GM10847 (cell line): Measurements from ENCODE around the gene HIGD1C.

Experiments
- POLR2A ChIP-seq: IDR thresholded peaks from 2 replicates; pipeline ENCODE4 v1.6.1; 2011; ENCODE audit not compliant: insufficient read length; ENCODE audit errors: extremely low read depth

Gene HIGD1C

GRCh38 chr12:50952510-50952909, at the start of gene HIGD1C:
TSS of gene HIGD1C (plus strand) at chr12:50952544. CDS start at chr12:50953999, 1,455 bp downstream.
- TF ChIP-seq POLR2A = no peak

- TF ChIP-seq POLR2A = no peak
These were observed 39.1 kb upstream of the HIGD1C start for GRCh38 chr12:50913224-50913623.

DNA sequence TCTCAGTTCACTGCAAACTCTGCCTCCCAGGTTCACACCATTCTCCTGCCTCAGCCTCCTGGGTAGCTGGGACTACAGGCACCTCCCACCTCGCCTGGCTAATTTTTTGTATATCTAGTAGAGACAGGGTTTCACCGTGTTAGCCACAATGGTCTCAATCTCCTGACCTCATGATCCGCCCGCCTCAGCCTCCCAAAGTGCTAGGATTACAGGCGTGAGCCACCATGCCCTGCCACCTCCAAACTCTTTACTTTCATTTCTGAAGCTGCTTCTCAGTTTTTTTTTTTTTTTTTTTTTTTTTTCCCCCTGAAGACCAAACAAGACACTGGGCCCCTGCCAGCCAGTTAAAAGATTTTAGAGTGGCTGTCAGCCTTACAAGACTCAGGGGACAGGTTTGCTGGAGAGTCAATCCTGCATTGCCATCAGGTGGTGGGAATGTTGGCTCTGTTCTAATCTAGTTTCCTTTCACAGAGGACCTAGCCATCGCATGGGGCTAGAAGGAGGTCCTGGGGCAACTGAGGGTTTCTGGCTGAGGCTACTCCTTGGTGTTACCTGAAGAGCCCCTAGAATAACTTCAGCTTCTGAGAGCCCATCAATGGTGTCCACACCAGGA, 37.4 kb upstream of the HIGD1C start:
- TF ChIP-seq POLR2A = no peak

DNA sequence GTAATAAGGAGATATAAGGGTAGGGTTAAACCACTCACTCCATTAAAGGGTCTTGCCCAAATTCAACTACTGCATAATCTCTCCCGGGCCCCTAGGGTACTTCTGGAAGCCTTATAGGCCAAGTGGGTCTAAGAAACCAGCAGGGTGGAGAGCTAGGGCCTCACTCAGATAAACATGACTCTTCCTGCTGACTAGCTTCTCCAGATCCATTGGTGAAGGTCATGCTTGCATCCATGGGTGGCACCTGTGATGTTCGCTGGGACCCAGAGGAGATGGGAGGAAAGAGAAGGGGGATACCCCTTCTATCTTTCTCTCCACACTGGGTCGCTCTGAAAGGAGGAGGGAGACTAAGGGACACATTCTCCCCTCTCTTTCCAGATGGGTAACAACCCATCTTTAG, 36.1 kb upstream of the HIGD1C start:
- TF ChIP-seq POLR2A = no peak

- no peak for TF ChIP-seq POLR2A
These were observed 33.6 kb upstream of the HIGD1C start for GRCh38 chr12:50918584-50919316.

DNA sequence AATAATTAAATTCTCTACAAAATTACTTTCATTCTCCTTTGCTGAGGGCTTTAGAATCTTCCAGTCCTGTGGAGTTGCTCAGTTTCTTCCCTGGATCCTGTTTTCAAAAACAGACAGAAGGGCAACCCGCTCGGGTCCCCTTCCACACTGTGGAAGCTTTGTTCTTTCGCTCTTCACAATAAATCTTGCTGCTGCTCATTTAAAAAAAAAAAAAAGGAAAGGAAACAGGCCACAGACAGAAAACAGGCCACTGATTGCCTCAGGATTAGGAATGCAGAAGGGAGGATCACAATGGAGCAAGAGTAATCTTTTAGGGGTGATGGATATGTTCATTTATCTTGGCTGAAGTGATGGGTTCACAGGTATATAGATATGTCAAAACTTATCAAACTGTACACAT, 29.5 kb upstream of the HIGD1C start:
- no peak for TF ChIP-seq POLR2A

- no peak for TF ChIP-seq POLR2A
These were observed 28.8 kb upstream of the HIGD1C start for GRCh38 chr12:50923361-50924130.

DNA sequence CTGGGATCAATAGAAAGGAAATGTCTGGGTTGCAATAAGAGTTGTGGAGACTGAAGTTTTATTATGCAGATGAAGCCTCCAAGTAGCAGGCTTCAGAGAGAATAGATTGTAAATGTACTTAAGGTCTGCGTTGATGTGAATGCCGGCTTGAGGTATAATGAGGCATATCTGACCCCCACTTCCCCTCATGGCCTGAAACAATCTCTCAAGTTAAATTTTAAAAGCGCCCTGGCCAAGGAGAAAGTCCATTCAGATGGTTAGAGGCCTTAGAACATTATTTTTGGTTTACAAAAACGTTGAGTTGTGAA, 28.3 kb upstream of the HIGD1C start:
- TF ChIP-seq POLR2A = no peak

DNA sequence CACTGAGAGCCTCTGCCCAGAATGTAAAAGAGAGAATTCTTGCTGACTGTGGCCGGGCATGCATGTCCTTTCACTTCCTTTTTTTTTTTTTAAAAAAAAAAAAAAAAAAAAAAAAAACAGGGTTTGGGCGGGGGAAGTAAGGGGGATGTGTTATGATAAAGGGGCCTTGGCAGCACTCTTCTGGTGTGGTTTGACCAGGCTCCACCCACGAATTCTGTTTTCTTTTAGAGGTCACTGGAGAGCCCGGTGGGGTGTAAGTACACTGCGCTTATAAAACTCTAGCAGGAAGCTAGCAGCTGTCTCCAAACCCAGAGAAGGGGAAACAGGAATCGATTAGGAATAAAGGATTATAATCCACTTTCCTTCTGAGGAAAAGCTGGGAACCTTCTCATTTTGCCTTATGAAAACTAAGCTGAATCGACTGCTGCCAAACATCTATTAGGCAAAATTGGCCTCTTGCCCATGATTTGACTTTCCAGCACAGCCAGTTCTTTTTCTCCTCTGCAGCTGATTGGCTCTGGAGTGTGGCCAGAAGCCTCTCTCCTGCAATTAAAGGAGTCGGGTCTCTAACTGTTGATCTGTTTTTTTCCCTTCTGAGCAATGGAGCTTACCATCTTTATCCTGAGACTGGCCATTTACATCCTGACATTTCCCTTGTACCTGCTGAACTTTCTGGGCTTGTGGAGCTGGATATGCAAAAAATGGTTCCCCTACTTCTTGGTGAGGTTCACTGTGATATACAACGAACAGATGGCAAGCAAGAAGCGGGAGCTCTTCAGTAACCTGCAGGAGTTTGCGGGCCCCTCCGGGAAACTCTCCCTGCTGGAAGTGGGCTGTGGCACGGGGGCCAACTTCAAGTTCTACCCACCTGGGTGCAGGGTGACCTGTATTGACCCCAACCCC, 27.7 kb upstream of the HIGD1C start:
- TF ChIP-seq POLR2A = no peak

DNA sequence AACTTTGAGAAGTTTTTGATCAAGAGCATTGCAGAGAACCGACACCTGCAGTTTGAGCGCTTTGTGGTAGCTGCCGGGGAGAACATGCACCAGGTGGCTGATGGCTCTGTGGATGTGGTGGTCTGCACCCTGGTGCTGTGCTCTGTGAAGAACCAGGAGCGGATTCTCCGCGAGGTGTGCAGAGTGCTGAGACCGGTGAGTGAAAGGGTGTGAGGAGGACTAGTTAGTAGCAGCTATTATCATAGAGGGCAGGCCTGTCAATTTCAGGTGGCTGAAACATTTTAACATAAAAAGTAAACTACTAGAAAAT, 27.0 kb upstream of the HIGD1C start:
- no peak for TF ChIP-seq POLR2A

DNA sequence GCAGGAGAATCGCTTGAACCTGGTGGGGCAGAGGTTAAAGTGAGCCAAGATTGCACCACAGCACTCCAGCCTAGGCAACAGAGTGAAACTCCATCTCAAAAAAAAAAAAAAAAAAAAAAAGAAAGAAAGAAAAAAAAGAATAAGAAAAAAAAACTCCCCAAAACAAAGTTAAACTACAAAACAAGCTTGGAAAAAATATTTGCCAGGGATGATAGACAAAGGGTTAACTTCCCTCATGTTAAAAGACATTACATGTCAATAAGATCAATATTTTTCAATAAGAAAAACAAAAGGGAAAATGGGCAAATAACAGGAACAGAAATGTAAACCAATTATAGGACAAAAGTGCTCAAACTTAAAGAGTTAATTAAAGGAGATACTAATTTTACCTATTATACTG, 26.4 kb upstream of the HIGD1C start:
- no peak for TF ChIP-seq POLR2A

GRCh38 chr12:50926415-50926814, 25.9 kb upstream of the HIGD1C start:
- no peak for TF ChIP-seq POLR2A

DNA sequence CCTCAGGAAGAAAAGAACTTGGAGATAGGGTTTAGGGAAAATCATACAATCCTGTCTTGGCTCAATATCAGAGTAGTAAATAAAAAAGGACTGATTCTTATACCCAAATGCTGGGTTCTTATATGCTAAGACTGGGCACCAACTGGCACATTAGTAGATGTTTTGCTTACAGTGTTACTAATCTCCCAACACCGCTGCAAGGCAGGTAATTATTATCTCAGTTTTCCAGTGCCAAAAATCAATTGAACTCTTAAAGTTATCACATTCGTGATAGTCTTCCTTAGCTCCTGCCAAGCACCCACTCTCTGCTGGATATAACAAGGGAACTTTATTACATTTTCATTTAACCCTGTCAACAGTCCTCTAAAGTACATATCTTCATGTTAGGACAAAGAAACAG, 25.0 kb upstream of the HIGD1C start:
- TF ChIP-seq POLR2A = no peak

- no peak for TF ChIP-seq POLR2A
These were observed 24.5 kb upstream of the HIGD1C start for GRCh38 chr12:50927766-50928224.

DNA sequence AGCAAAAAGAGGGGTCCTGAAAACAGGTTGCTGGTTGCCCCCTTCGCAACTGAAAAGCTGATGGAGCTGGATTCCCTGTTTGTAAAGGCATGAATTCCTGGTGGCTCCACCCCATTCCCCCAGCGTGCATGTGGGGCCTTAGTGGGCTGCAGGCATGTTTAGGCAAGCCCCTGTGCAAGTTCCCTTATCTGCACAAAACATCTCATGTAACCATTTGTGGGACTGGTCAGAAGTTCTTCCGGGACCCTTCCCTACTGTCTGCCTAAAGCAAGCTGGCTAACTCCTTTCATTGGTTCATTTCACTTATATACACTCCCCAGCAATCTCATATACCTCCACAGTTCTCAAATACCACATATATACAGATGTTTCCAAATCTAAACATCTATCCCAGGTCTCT, 24.0 kb upstream of the HIGD1C start:
- TF ChIP-seq POLR2A = no peak
